Neural crest cell (in vitro differentiated cells): Measurements from ENCODE around the gene GRHPR. TPM values are rescaled to one million over a fixed set of nuclear protein-coding genes. Genes with fewer than 3 reads are reported as not detected.

Source experiments
- DNase-seq: peaks from one replicate; pipeline ENCODE4 v3.0.0; 2021; ENCODE audit warnings: low read depth, mixed read lengths, low spot score
- H3K27ac Mint-ChIP-seq: one replicate; pipeline ENCODE4 v1.8.0; 2021; ENCODE audit warnings: mild to moderate bottlenecking, mixed read lengths; ENCODE audit not compliant: unreplicated experiment
- H3K27me3 Mint-ChIP-seq: 2 replicates; pipeline ENCODE4 v1.8.0; 2021; ENCODE audit warnings: low read depth, mild to moderate bottlenecking, mixed read lengths
- H3K36me3 Mint-ChIP-seq: 2 replicates; pipeline ENCODE4 v1.8.0; 2021; ENCODE audit warnings: low read depth, mild to moderate bottlenecking, mixed read lengths
- H3K4me1 Mint-ChIP-seq: 2 replicates; pipeline ENCODE4 v1.8.0; 2021; ENCODE audit warnings: mixed read lengths
- H3K4me3 Mint-ChIP-seq: one replicate; pipeline ENCODE4 v1.8.0; 2021; ENCODE audit warnings: mild to moderate bottlenecking, mixed read lengths
- H3K9me3 Mint-ChIP-seq: 2 replicates; pipeline ENCODE4 v1.8.0; 2021; ENCODE audit warnings: mixed read lengths
- total RNA-seq: library from RNA; stranded (reverse); gene quantifications from 2 replicates; pipeline ENCODE4 v1.2.1, GENCODE V29; 2021
- TF ChIP-seq, protein P1 (sequence below): fragments of 200-600 bp; sonication (generic); conservative IDR thresholded peaks from 2 replicates; pipeline ENCODE4 v1.5.0; 2021; ENCODE audit warnings: antibody characterized with exemption, mild to moderate bottlenecking

Gene GRHPR
- total RNA-seq, 1 donor from 2014 or later: 120 TPM

DNA sequence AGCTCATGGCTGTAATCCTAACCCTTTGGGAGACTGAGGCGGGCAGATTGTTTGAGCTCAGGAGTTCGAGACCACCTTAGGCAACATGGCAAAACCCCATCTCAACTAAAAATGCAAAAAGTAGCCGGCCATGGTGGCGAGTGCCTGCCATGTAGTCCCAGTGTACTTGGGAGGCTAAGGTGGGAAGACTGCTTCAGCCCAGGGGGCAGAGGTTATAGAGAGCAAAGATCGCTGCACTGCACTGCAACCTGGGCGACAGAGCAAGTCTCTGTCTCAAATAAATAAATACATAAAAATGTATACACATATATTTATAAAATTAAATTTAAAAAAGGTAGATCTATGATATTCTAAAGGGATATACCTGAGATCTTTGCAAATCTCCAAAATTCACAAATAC is 23.3 kb downstream of the GRHPR start:
- H3K4me3 Mint-ChIP-seq: no peak overlapping the region
- no peak overlapping the region for H3K27ac Mint-ChIP-seq

DNA sequence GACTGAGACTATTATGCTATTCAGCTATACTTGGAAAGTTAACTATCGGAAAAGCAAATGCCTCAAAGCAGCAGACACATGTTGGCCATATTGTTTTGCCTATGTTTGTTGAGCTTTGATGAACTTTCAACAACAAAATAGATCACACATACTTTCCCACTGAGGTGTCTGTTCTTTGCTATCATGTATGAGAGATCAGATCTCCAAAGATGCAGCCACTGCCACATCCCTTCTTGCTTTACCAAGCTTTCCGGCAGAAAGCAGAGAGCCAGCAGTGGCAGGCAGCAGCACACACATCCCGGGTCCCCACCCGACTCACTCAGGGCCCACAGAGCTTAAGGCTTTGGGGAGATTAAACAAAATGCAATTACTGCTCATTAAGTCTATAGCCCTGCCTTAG is 23.9 kb downstream of the GRHPR start:
- DNase-seq: no peak
- H3K27ac Mint-ChIP-seq: no peak overlapping the region
- peaks cover 10% of the 10 kb centered on the region for H3K36me3 Mint-ChIP-seq
- no peaks in the 10 kb centered on the region for H3K27me3 Mint-ChIP-seq
- H3K9me3 Mint-ChIP-seq: no peaks in the 10 kb centered on the region
- H3K4me1 Mint-ChIP-seq: peaks cover 13% of the 10 kb centered on the region
- TF ChIP-seq, protein P1, sequence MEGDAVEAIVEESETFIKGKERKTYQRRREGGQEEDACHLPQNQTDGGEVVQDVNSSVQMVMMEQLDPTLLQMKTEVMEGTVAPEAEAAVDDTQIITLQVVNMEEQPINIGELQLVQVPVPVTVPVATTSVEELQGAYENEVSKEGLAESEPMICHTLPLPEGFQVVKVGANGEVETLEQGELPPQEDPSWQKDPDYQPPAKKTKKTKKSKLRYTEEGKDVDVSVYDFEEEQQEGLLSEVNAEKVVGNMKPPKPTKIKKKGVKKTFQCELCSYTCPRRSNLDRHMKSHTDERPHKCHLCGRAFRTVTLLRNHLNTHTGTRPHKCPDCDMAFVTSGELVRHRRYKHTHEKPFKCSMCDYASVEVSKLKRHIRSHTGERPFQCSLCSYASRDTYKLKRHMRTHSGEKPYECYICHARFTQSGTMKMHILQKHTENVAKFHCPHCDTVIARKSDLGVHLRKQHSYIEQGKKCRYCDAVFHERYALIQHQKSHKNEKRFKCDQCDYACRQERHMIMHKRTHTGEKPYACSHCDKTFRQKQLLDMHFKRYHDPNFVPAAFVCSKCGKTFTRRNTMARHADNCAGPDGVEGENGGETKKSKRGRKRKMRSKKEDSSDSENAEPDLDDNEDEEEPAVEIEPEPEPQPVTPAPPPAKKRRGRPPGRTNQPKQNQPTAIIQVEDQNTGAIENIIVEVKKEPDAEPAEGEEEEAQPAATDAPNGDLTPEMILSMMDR: no peak
- H3K4me3 Mint-ChIP-seq: no peak overlapping the region

More for the DNA sequence above, 23.3 kb downstream of the GRHPR start:
- DNase-seq: no peak
- Mint-ChIP-seq H3K4me1 (peaks cover 13% of the 10 kb centered on the region), H3K27me3 (no peaks in the 10 kb centered on the region), H3K36me3 (peaks cover 12% of the 10 kb centered on the region), H3K9me3 (no peaks in the 10 kb centered on the region)
- TF ChIP-seq, protein P1: no peak

DNA sequence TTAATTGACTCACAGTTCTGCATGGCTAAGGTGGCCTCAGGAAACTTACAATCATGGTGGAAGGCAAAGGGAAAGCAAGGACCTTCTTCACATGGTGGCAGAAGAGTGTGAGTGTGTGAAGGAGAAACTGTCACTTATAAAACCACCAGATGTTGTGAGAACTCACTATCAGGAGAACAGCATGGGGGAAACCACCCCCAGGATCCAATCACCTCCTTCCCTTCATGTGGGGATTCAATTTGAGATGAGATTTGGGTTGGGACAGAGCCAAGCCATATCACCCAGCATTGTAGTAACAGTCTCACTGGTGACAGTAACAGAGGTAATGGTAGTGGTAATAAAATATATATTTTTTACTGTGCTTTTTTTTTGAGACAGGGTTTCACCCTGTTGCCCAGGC is 24.6 kb downstream of the GRHPR start:
- H3K9me3 Mint-ChIP-seq: no peaks in the 10 kb centered on the region
- no peaks in the 10 kb centered on the region for H3K27me3 Mint-ChIP-seq
- DNase-seq: no peak
- no peak overlapping the region for H3K4me3 Mint-ChIP-seq
- H3K27ac Mint-ChIP-seq: no peak overlapping the region
- peaks cover 9% of the 10 kb centered on the region for H3K36me3 Mint-ChIP-seq
- peaks cover 13% of the 10 kb centered on the region for H3K4me1 Mint-ChIP-seq
- TF ChIP-seq, protein P1: no peak

DNA sequence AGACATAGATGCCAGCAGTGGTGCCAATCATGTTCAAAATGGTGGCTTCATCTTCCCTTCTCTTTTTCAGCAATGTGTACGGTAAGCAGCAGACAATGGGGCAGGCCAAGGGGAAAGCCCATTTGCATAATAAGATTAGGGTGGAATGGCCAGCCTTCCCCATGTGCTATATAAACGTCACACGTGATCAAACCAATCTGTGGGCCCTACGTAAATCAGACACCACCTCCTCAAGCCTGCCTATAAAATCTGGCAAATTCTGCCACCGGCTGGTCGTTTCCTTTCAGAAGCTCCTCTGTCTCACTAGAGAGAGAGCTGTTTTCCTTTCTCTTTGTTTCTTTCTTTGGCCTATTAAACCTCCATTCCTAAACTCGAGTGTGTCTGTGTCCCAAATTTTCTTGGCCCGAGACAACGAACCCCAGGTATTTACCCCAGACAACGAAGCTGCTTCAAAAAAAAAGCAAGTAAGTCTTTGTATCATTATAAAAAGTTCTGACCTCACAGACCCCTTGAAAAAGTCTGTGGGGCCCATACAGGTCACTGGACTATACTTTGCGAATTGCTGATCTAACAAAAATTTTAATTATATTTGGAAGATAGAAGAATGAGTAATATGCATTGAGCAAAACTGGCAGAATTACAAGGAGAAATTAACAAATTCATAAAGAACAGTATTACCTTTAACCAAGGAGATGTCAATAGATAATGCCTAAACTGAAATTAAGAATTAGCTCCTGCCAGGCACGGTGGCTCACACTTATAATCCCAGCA is 27.6 kb downstream of the GRHPR start:
- H3K27me3 Mint-ChIP-seq: no peaks in the 10 kb centered on the region
- peaks cover 12% of the 10 kb centered on the region for H3K36me3 Mint-ChIP-seq
- no peak for DNase-seq
- peak overlapping the region; percentile 94 for H3K27ac Mint-ChIP-seq
- peaks cover 13% of the 10 kb centered on the region for H3K4me1 Mint-ChIP-seq
- H3K9me3 Mint-ChIP-seq: no peaks in the 10 kb centered on the region
- TF ChIP-seq, protein P1: no peak
- peak overlapping the region; percentile 16 for H3K4me3 Mint-ChIP-seq

DNA sequence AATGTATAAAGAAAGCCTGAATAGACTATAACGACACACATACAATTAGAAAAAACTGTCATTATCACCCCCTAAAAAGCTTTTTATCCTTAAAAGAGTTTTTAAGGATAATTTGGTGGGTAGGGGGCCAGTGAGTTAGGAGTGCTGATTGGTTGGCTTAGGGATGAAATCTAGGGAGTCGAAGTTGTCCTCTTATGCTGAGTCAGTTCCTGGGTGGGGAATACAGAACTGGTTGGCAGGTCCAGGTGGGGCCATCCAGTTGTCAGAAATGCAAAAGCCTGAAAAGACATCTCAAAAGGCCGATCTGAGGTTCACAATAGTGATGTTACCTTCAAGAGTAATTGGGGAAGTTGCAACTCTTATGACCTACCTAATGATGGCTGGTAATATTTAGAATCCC is 29.1 kb downstream of the GRHPR start:
- TF ChIP-seq, protein P1: no peak
- Mint-ChIP-seq H3K27me3 (no peaks in the 10 kb centered on the region), H3K36me3 (peaks cover 18% of the 10 kb centered on the region), H3K4me3 (no peak overlapping the region), H3K4me1 (peaks cover 13% of the 10 kb centered on the region), H3K27ac (no peak overlapping the region), H3K9me3 (peaks cover 3% of the 10 kb centered on the region)
- no peak for DNase-seq
